Inflammatory macrophage treated with lipopolysaccharide for 1 hour (primary cell): ENCODE measurements around the gene WDR90.

ENCODE experiments used
- DNase-seq, 2 donors: peaks; one replicate each; pipeline ENCODE4 v3.0.0-alpha.2; 2020 to 2022

WDR90 gene

DNA sequence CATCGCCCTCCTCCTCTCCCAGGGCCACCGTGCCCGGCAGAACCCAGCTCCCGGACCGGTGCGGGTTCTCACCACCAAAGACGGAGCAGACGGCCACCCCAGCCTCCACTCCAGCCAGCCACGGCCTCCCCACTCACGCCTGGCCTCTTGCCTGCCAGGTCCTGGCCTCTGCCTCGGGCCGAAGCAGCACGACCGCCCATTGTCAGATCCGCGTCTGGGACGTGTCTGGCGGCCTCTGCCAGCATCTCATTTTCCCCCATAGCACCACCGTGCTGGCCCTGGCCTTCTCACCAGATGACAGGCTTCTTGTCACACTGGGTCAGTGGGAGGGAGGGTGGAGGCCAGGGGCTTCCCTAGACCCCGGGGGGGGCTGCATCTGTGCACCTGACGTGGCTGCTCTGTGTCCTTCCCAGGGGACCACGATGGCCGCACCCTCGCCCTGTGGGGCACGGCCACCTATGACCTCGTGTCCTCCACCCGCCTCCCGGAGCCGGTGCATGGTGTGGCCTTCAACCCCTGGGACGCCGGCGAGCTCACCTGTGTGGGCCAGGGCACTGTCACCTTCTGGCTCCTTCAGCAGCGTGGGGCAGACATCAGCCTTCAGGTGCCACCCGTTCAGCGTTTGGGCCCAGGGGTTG, 12.1 kb downstream of the WDR90 start:
- no peak for DNase-seq

GRCh38 chr16:662095-662494, 12.9 kb downstream of the WDR90 start:
- DNase-seq: no peak

- no peak for DNase-seq
These were observed 13.4 kb downstream of the WDR90 start for GRCh38 chr16:662597-662996.

DNA sequence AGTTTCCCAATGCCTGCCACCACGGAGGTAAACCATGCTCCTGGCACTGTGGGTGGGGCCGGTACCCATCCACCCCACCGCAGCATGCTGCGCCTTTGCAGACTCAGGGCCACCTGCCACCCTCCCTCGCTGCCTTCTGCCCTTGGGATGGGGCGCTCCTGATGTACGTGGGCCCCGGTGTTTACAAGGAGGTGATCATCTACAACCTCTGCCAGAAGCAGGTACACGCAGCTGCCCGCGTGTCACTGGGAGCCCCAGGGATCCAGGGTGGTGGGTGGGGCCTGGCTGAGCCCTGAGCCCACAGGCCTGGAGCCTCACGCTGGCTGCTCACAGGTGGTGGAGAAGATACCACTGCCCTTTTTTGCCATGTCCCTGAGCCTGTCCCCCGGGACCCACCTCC, 17.4 kb downstream of the WDR90 start:
- no peak for DNase-seq

DNA sequence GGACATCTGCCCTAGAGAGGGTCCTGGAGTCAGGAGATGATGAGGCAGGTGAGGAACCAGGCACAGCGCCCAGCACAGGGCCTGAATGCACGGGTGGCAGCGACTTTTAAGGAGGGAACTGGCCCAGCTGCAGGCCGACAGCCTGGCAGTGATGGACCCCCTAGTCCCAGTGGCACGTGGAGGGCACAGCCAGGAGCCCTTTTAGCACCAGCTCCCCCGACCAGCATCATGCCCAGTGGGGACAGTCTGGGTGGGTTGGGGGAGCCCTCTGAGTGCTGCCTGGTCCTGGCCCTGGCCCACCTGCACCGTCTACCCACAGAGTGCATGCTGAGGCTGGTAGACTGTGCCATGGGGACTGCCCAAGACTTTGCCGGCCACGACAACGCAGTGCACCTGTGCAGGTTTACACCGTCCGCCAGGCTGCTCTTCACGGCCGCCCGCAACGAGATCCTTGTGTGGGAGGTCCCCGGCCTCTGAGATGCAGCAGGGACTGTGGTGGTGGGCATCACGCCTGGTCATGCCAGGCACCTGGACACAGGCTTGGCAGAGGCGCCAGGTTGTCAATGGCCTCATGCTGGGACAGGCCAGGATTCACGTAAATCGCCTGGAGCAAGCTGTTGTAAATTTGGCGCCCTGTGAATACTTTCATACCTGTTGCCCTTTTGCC, 18.1 kb downstream of the WDR90 start:
- DNase-seq: no peak

- peak; percentile 90 to 96 for DNase-seq
These were observed 18.8 kb downstream of the WDR90 start, which contains the start of gene RHOT2 for GRCh38 chr16:667780-668518. RHOT2 (plus strand) TSS chr16:668132; CDS start chr16:668200, 68 bp downstream.

DNA sequence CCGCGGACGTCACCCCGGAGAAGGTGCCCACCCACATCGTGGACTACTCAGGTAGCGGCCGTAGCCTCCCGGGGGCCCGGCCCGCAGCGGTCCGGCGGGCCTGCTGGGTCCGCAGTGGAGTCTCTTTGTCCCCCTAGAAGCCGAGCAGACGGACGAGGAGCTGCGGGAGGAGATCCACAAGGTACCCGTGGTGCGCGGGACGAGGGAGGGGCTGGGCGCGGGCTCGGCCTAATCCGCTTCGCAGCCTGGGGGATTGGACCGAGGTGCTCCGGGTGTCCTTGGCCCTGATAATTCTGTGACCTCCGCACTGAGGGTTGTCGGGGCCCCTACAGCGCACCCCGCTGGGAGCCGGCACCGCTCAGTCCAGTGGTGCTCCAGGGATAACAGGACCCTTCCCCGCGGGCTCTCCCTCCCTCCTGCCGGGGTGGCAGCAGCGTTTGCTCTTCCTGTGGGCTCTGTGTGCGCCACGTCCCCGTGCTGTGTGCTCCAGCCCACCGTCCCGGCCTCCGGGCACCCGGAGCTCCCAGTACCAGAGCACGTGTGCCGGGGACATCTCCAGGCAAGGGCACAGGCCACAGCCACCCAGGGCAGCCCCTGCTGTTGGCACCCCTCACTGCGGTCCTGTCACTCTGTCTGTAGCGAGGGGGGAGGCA, 19.5 kb downstream of the WDR90 start:
- no peak for DNase-seq

GRCh38 chr16:669666-670065, 20.5 kb downstream of the WDR90 start:
- no peak for DNase-seq

DNA sequence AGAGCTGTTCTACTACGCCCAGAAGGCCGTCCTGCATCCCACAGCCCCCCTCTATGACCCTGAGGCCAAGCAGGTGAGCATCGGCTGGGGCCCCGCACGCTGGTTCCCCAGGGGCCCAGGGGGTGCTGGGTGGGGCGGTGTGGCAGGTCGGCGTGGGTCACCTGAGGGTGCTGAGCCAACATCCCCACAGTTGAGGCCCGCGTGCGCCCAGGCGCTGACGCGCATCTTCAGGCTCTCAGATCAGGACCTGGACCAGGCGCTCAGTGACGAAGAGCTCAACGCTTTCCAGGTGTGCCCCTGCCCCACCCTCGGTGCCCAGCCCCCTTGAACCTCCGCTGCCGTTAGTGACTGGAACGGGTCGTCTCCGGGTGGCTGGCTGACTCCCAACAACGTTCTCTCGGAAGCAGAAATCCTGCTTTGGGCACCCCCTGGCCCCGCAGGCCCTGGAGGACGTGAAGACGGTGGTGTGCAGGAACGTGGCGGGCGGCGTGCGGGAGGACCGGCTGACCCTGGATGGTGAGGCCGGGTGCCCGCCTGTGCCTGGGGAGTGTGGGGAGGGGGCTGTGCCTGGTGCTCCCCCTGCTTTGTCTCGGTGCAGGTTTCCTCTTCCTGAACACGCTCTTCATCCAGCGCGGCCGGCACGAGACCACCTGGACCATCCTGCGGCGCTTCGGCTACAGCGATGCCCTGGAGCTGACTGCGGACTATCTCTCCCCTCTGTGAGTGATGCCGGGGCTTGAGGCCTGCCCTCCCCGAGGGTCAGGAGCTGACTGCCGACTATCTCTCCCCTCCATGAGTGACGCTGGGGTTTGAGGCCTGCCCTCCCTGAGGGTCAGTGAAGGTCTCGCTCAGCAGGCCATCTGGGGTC, 21.6 kb downstream of the WDR90 start:
- DNase-seq: no peak

DNA sequence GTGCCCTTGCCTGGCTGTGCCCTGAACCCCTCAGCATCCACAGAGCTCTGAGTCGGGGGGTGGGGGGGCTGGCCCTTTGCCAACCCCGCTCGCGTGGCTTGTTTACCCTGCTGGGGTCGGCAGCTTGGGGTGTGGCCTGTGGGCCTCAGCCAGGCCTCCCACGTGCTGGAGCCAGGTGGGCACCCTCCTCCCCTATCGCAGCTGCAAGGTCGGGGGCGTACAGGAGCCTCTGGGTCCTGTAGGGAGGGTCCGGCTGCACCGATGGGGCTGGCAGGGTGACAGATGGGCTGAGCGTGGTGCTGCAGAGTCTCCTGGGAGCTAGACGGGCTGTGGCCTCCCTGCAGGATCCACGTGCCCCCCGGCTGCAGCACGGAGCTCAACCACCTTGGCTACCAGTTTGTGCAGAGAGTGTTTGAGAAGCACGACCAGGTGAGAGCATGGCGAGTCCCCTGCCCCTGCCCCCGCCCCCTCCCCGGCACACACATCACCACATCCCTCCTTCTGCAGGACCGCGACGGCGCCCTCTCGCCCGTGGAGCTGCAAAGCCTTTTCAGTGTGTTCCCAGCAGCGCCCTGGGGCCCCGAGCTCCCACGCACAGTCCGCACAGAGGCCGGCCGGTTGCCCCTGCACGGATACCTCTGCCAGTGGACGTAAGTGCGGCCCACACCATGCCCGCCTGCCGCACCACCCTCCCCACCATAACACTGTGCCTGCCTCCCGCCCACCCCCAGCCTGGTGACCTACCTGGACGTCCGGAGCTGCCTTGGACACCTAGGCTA, 22.4 kb downstream of the WDR90 start:
- no peak for DNase-seq

DNA sequence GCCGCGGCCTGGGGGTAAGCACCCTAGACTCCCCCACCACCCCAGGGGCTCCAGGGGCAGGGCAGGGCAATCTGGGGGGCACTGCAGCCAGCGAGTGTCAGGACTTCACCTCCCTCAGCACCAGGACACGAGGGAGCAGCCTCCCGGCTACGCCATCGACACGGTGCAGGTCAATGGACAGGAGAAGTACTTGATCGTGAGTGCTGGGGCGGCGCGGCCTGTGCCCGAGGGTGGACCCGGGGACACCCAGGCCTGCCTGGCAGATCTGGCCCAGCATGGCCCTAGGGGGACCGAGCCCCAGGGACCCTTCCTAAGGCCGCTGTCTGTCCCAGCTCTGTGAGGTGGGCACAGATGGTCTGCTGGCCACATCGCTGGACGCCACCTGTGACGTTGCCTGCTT, 23.2 kb downstream of the WDR90 start:
- no peak for DNase-seq

GRCh38 chr16:672851-673250, 23.7 kb downstream of the WDR90 start:
- no peak for DNase-seq

- DNase-seq: no peak
These were observed 24.3 kb downstream of the WDR90 start for GRCh38 chr16:673399-673991.

DNA sequence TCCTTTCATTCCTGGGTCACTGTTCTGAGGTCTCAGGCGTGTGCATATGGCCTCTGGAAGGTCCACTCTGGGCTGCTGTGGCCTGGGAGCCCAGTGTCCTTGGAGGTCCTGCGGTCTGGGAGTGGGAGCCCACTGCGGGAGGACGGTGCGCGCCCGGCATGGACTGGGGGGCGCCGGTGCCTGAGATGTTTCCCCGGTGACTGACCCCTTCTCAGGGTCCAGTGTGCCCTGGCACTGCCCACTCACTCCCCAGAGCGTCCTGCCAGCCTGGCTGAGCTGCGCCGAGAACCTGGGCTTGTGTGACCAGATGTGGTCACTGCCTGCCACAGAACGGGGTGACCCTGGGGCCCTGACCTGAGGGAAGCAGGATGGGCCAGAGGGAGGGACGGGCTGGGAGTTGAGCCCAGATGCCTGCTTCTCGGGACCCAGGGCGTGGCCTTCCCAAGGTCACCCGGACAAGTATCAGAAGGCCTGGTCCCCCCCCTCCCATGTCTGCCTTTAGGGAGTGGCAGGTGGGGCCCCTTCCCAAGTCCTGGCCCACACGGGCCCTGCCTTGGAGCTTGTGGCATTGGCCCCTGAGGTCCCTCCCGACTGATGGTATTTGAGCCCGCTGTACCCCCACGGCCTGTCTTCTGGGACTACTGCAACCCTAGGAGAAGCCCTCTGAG, 25.2 kb downstream of the WDR90 start:
- DNase-seq: no peak

GRCh38 chr16:674968-675883, 26.1 kb downstream of the WDR90 start, which contains the start of gene RHBDL1:
RHBDL1 (plus strand) TSS chr16:675671; CDS start chr16:675791, 120 bp downstream.
- no peak for DNase-seq

DNA sequence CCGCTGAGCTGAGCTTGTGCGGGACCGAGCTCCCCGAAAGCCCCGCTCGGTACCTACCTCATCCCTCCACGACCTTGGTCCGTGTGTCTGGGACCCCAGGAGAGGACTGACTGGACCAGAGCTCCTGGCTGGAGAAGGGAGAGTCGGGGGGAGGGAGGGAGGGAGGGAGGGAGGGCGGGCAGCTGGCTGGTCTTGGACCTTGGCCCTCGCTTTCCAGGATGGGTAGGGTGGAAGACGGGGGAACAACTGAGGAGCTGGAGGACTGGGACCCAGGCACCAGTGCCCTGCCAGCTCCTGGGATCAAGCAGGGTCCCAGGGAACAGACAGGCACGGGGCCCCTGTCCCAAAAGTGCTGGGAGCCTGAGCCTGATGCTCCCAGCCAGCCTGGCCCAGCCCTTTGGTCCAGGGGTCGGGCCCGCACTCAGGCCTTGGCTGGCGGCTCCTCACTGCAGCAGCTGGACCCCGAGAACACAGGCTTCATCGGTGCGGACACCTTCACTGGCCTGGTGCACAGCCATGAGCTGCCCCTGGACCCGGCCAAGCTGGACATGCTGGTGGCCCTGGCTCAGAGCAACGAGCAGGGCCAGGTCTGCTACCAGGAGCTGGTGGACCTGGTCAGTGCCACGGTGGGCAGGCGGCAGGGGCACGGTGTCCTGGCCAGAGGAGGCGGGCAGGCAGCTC, 26.9 kb downstream of the WDR90 start:
- no peak for DNase-seq

- DNase-seq: no peak
These were observed 27.4 kb downstream of the WDR90 start for GRCh38 chr16:676565-676902.

DNA sequence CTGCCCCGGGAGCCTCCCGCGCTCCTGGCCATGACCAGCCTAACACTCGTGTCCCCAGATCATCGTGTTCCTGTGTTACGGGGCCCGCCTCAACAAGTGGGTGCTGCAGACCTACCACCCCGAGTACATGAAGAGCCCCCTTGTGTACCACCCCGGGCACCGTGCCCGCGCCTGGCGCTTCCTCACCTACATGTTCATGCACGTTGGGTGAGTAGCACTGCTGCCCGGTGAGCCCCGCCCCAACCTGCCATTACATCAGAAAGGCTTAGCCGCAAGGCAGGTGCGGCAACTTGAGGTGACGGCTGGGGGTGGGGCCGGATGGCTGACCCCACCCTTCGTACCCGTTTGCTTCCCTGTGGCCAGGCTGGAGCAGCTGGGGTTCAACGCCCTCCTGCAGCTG, 27.7 kb downstream of the WDR90 start:
- no peak for DNase-seq
